Heart right ventricle (tissue), 16 donors: ENCODE measurements around the gene HMGN1. TPM values are rescaled to one million over a fixed set of nuclear protein-coding genes. Genes with fewer than 3 reads are reported as not detected.
A peak's percentile ranks its signal among the peaks of the same experiment; 100 is the strongest.

Experiments
- ATAC-seq, 8 donors: fragments of 200-7000 bp; cut with Tn5 transposase; one replicate each; pipeline ENCODE4 v1.9.1; 2020; ENCODE audit warnings: mild to moderate bottlenecking in 8 of 8, moderate library complexity in 8 of 8, moderate number of reproducible peaks in 1 of 8
- DNase-seq, 2 donors: peaks; one replicate each; pipeline ENCODE4 v3.0.0-alpha.2; 2020
- H3K27ac ChIP-seq, 10 donors: fragments of 200-600 bp; sonication (generic) in 2 of 10; one replicate each; pipeline versions ENCODE4 v1.5.0 to v1.8.0; 2020 to 2022; ENCODE audit warnings: mild to moderate bottlenecking in 3 of 10
- H3K27me3 ChIP-seq, 7 donors: fragments of 200-600 bp; one replicate each; pipeline ENCODE4 v1.8.0; 2021 to 2022; ENCODE audit warnings: mild to moderate bottlenecking in 2 of 7
- H3K36me3 ChIP-seq, 9 donors: fragments of 200-600 bp; sonication (generic) in 1 of 9; one replicate each; pipeline versions ENCODE4 v1.5.0 to v1.8.0; 2020 to 2022; ENCODE audit warnings: mild to moderate bottlenecking in 2 of 9
- H3K4me1 ChIP-seq, 9 donors: fragments of 200-600 bp; sonication (generic) in 1 of 9; one replicate each; pipeline versions ENCODE4 v1.5.0 to v1.8.0; 2020 to 2022; ENCODE audit warnings: mild to moderate bottlenecking in 4 of 9
- H3K4me3 ChIP-seq, 10 donors: fragments of 200-600 bp; sonication (generic) in 2 of 10; one replicate each; pipeline versions ENCODE4 v1.5.0 to v1.8.0; 2020 to 2022; ENCODE audit warnings: mild to moderate bottlenecking in 7 of 10, moderate library complexity in 2 of 10
- H3K9me3 ChIP-seq, 11 donors: fragments of 200-600 bp in 10 of 11; sonication (generic) in 2 of 11; one replicate each; pipeline versions ENCODE4 v1.5.0 to v1.8.0; 2013 to 2022; ENCODE audit warnings: mild to moderate bottlenecking in 2 of 11, control low read depth in 1 of 11, moderate library complexity in 1 of 11
- CTCF ChIP-seq, 9 donors: fragments of 200-600 bp; sonication (generic) in 2 of 9; IDR thresholded peaks; one replicate each; pipeline versions ENCODE4 v1.5.0 to v1.8.0; 2021 to 2022; ENCODE audit warnings: antibody characterized with exemption in 9 of 9, mild to moderate bottlenecking in 5 of 9, moderate library complexity in 1 of 9
- WGBS, 2 donors: extraction: QIAGEN DNeasy Blood & Tissue Kit; methylation state at CpG; one replicate each; pipeline ENCODE4 v1.1.7; 2013; ENCODE audit warnings: inconsistent platforms in 1 of 2; 5-methylcytosine and 5-hydroxymethylcytosine counted together
- intact Hi-C, 10 donors: fragments of 100-400 bp; cut with DNase I; formaldehyde crosslinking; loops; one replicate each; pipeline versions ENCODE4 v1.11.1 to v1.14.2; 2022
- polyA plus RNA-seq, 2 donors: library from polyadenylated mRNA; stranded (reverse); fragments of 200-250 nt; gene quantifications; one replicate each; pipeline ENCODE4 v1.2.3, GENCODE V29; 2013
- total RNA-seq, 10 donors: library from RNA; stranded (reverse); fragmentation: NEBNext Ultra II Directional in 3 of 10; extraction: Animal tissue kit (Norgen Biotek cat#: 25700) in 3 of 10; gene quantifications; one replicate each; pipeline versions ENCODE4 v1.2.1 to v1.2.4, GENCODE V29; 2021 to 2023
- donor health status: Arrhythmogenic right ventricular cardiomyopathy.
- donor health status: ischemic (EF 13 %, LVEDD 7.1; RV severe dilation, severe dysfunction).
- donor health status: healthy with polysubstance abuse.
- donor health status: DM: no; HTN: yes; CAD: no.
- donor health status: DM: no; HTN: no; CAD: no.
- donor health status: ischemic (EF 25% LVEDD 6.9; RV normal size, moderate dysfunction).
- donor health status: ischemic (EF 25% LVEDD 5.7; RV mildly dilated, moderate dysfunction).
- donor health status: healthy.
- donor health status: DM: yes; HTN: yes; CAD: no.
- donor health status: Ischemic cardiomyopathy.
- donor health status: ischemic (EF 35%, LVEDD 5.7; RV mildly dilated, moderate dysfunction).
- donor health status: nonischemic (EF 11% LVEDD 7.7; RV severe dilation, severe dysfunction).
- donor health status: DM: yes; HTN: yes; CAD: no.
- donor health status: PGD.
- donor health status: ischemic (EF 29% LVEDD 5.4; RV normal size, mild dysfunction).
- donor health status: nonischemic (EF 23%, LVEDD 6.1; RV moderate dilation, normal function).

Gene HMGN1
- total and polyA plus RNA-seq, 12 donors: 46.2 to 79.0 (median 59.3) TPM

DNA sequence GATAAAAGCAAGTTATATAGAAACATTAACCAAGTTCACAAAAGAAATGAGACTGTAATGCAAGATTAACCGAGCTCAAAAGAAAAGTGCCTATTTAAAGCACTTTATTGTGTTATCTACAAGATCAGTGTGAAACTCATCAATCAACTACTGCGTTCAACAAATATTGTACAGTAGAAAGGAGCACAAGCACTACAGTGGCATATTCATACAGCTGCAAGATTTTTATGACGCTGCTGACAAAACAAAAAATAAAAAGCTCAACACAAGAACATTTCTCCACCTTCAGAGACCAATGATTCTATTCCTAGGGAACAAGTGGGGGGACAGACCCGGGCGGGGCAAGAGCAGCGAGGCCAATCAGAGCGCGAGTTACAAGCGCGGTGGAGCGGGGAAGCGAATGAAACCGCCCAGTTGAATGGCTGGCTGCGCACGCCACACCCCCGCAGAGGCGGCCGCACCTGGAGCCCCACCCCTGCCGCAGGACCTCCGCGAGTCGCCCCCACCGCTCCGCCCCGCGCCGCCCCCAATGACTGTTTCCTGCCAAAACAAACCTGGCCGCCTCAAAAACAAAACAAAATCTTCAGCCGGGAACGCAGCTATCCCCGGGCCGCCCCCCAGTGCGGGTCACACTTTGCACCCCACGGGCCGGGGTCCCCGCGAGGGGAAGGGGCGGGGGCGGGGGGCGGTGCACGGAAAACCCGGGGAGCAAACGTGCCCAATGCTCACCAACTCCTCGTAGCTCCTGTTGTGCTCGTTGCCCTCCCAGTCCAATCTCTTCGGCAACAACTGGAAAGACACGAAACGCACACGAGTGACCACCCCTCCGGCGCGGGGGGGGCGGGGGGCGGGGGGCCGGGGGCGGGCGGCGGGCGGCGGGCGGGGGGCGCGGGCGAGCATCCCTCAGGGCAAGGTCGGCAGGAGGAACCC lies 36.5 kb downstream of the HMGN1 start:
- peak overlapping the region; percentile 64 to 97 (median 82) for H3K4me3 ChIP-seq
- H3K9me3 ChIP-seq: no peaks in the 10 kb centered on the region
- peak; percentile 93 to 94 for DNase-seq
- intact Hi-C loops: loop anchor here (1.0 to 10.0 kb wide), 11 partner anchors 32 to 132 kb away; partner anchors contain the start of genes HMGN1 (in 5 of the 10) and LCA5L (in 2 of the 10)
- peaks cover 4 to 37% (median 18%) of the 10 kb centered on the region in 9 donors for H3K4me1 ChIP-seq
- no peaks in the 10 kb centered on the region for H3K27me3 ChIP-seq
- peak; percentile 85 to 95 (median 90) for ATAC-seq
- peaks cover 0 to 42% (median 7%) of the 10 kb centered on the region in 9 donors for H3K36me3 ChIP-seq
- 2% methylated on average over 55 to 64 of the region's 65 CpGs for WGBS, 2 donors
- TF ChIP-seq CTCF (IDR thresholded peaks at IDR 0.05): no peak
- peak overlapping the region; percentile 94 to 100 (median 99) for H3K27ac ChIP-seq

DNA sequence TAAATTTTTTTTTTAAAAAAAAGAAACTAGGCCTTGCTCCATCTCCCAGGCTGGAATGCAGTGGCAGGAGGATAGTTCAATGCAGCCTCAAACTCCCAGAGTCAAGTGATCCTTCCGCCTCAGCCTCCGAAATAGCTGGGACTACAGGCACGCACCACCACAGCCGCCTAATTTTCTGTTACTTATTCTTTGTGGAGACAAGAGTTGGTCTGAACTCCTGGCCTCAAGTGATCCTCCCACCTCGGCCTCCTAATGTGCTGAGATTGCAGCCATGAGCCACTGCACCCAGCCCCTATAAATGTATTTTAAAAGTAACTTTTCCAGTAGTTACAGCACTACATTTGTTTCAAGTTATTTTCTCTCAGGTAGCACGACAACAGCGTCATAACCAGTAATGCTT lies 37.7 kb downstream of the HMGN1 start:
- H3K9me3 ChIP-seq: no peaks in the 10 kb centered on the region
- 93% methylated on average over 7 of the region's 7 CpGs for WGBS, 2 donors
- intact Hi-C loops: loop anchor here in 7 of 10 donors (5.0 to 10.0 kb wide), 5 partner anchors 36 to 134 kb away; partner anchors contain the start of genes LCA5L (in 2 of the 7) and HMGN1 (in 1 of the 7)

GRCh38 chr21:39307466-39307865 lies 41.4 kb downstream of the HMGN1 start:
- Histone ChIP-seq H3K27me3 (no peaks in the 10 kb centered on the region), H3K27ac (no peak overlapping the region), H3K4me1 (peaks cover 0 to 35% (median 18%) of the 10 kb centered on the region in 9 donors), H3K36me3 (peaks cover 0 to 88% (median 18%) of the 10 kb centered on the region in 9 donors), H3K9me3 (no peaks in the 10 kb centered on the region), H3K4me3 (no peak overlapping the region)
- DNase-seq (no peak), ATAC-seq (no peak)
- TF ChIP-seq CTCF (IDR thresholded peaks at IDR 0.05): no peak
- WGBS, 2 donors: 87 to 92% methylated on average over 1 of the region's 1 CpG
- intact Hi-C loops: no loop called here

More for the DNA sequence above, 37.7 kb downstream of the HMGN1 start:
- peaks cover 4 to 46% (median 25%) of the 10 kb centered on the region in 9 donors for H3K4me1 ChIP-seq
- no peak overlapping the region for H3K27ac ChIP-seq
- TF ChIP-seq CTCF (IDR thresholded peaks at IDR 0.05): no peak
- DNase-seq: no peak
- ATAC-seq: no peak
- no peaks in the 10 kb centered on the region for H3K27me3 ChIP-seq
- no peak overlapping the region for H3K4me3 ChIP-seq
- H3K36me3 ChIP-seq: peaks cover 0 to 52% (median 7%) of the 10 kb centered on the region in 9 donors

GRCh38 chr21:39300587-39300986 lies 48.3 kb downstream of the HMGN1 start:
- Histone ChIP-seq H3K36me3 (peaks cover 0 to 98% (median 38%) of the 10 kb centered on the region in 9 donors), H3K4me1 (peaks cover 0 to 16% (median 5%) of the 10 kb centered on the region in 9 donors), H3K9me3 (peaks cover 0 to 22% (median 6%) of the 10 kb centered on the region in 11 donors), H3K27ac (no peak overlapping the region), H3K27me3 (no peaks in the 10 kb centered on the region), H3K4me3 (no peak overlapping the region)
- WGBS, 2 donors: 98 to 100% methylated on average over 3 of the region's 3 CpGs
- intact Hi-C loops: no loop called here
- DNase-seq (no peak), ATAC-seq (no peak)
- TF ChIP-seq CTCF (IDR thresholded peaks at IDR 0.05): no peak
